ENCODE results near the gene ZBED5.

DNA sequence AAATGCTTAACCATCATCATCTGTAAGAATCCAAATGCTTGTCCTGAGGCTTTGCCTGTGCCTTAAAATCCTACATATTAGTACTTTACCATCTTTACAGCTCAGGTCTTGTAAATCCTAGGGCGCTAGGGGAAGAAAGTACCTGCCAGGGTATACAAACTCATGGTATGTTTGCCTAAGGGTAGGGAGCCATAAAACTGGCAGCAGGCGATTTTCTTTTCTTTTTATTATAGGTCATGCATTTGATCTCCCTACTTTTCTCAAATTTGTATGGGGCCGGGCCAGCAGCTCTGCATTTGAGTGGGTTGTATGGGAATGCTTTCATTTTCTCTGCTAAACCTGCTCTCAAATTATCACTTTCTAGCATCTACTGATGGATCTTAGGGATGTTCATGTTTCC is 24.0 kb upstream of the ZBED5 start:
- TF ChIP-seq CTCF (conservative IDR thresholded peaks at IDR 0.05; ENCODE audit: low read depth, low read length) = no peak
- TF ChIP-seq EZH2 (IDR thresholded peaks at IDR 0.05; ENCODE audit: borderline replicate concordance, low read depth, low read length, poor library complexity, severe bottlenecking) = no peak

Measured in A673 (cell line).